H1 (cell line): ENCODE results near the gene GSK3B.

Experiments used
- BRCA1 ChIP-seq: IDR thresholded peaks from 2 replicates; pipeline ENCODE4 v1.6.1; 2012; ENCODE audit warnings: low read depth, low read length, improper control_type of control experiment
- CEBPB ChIP-seq: IDR thresholded peaks from 2 replicates; pipeline ENCODE4 v1.6.1; 2012; ENCODE audit warnings: low read depth, low read length
- CHD2 ChIP-seq: IDR thresholded peaks from 2 replicates; pipeline ENCODE4 v1.6.1; 2012; ENCODE audit warnings: low read length, improper control_type of control experiment
- EZH2 ChIP-seq: fragments of 200-600 bp; sonication (generic); IDR thresholded peaks from 2 replicates; pipeline ENCODE4 v1.7.1; 2012; ENCODE audit warnings: low read depth, mild to moderate bottlenecking, moderate library complexity, low read length, inconsistent platforms; ENCODE audit not compliant: severe bottlenecking
- FOSL1 ChIP-seq: IDR thresholded peaks from 2 replicates; pipeline ENCODE4 v1.6.1; 2011; ENCODE audit warnings: mild to moderate bottlenecking, low read depth, low read length, moderate library complexity; ENCODE audit not compliant: insufficient read depth
- POLR2AphosphoS5 ChIP-seq: IDR thresholded peaks from 2 replicates; pipeline ENCODE4 v1.6.1; 2011; ENCODE audit warnings: low read depth, low read length
- RFX5 ChIP-seq: IDR thresholded peaks from 2 replicates; pipeline ENCODE4 v1.6.1; 2011; ENCODE audit warnings: low read depth, low read length, improper control_type of control experiment, borderline replicate concordance
- TAF1 ChIP-seq: IDR thresholded peaks from 2 replicates; pipeline ENCODE4 v1.6.1; 2011; ENCODE audit warnings: mild to moderate bottlenecking, low read depth, low read length
- TBP ChIP-seq: IDR thresholded peaks from 2 replicates; pipeline ENCODE4 v1.6.1; 2011; ENCODE audit warnings: low read depth, low read length, improper control_type of control experiment
- TCF12 ChIP-seq: IDR thresholded peaks from 2 replicates; pipeline ENCODE4 v1.6.1; 2011; ENCODE audit warnings: low read depth, mild to moderate bottlenecking, low read length
- ZNF274 ChIP-seq: IDR thresholded peaks from 2 replicates; pipeline ENCODE4 v1.7.0; 2012; ENCODE audit warnings: low read length, borderline replicate concordance; ENCODE audit errors: extremely low read depth
- TF ChIP-seq, protein P1 (sequence below): IDR thresholded peaks from 2 replicates; pipeline ENCODE4 v1.6.1; 2011; ENCODE audit warnings: low read depth, mild to moderate bottlenecking, low read length; ENCODE audit not compliant: insufficient read depth
- TF ChIP-seq, protein P2 (sequence below), 3 experiments: IDR thresholded peaks; 1 replicate in 2 of 3; 2 replicates in 1 of 3; pipeline versions ENCODE4 v1.5.1 to v1.6.1; 2011; ENCODE audit warnings: low read length in 3 of 3, mild to moderate bottlenecking in 3 of 3, inconsistent platforms in 2 of 3, low read depth in 1 of 3, moderate library complexity in 1 of 3; ENCODE audit not compliant: insufficient read depth in 1 of 3; ENCODE audit errors: control extremely low read depth in 1 of 3

DNA sequence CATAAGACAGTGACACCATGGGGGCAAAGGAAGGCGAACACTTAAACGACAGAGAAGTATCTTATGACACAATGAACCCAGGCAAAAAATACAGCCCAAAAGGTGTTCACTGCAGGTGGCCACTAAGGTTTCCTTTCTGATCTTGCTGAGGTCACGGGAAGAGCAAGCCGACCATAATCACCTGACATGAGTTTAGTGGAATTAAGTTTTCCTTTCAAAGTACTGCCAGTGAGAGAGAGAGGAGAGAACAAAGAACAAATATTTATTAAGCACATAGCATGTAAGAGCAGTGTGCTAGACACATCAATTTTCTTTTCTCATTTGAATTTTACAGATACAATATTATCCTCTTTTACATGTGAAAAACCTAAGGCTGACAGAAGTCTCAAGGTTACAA lies 210.1 kb downstream of the GSK3B start:
- no peak for TF ChIP-seq TCF12
- TF ChIP-seq, protein P1, sequence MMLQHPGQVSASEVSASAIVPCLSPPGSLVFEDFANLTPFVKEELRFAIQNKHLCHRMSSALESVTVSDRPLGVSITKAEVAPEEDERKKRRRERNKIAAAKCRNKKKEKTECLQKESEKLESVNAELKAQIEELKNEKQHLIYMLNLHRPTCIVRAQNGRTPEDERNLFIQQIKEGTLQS, result no peak
- TF ChIP-seq, protein P2, sequence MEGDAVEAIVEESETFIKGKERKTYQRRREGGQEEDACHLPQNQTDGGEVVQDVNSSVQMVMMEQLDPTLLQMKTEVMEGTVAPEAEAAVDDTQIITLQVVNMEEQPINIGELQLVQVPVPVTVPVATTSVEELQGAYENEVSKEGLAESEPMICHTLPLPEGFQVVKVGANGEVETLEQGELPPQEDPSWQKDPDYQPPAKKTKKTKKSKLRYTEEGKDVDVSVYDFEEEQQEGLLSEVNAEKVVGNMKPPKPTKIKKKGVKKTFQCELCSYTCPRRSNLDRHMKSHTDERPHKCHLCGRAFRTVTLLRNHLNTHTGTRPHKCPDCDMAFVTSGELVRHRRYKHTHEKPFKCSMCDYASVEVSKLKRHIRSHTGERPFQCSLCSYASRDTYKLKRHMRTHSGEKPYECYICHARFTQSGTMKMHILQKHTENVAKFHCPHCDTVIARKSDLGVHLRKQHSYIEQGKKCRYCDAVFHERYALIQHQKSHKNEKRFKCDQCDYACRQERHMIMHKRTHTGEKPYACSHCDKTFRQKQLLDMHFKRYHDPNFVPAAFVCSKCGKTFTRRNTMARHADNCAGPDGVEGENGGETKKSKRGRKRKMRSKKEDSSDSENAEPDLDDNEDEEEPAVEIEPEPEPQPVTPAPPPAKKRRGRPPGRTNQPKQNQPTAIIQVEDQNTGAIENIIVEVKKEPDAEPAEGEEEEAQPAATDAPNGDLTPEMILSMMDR (IDR thresholded peaks at IDR 0.05; ENCODE audit: control extremely low read depth in 1 of 3, insufficient read depth in 1 of 3, low read depth in 1 of 3, low read length in 3 of 3), result no peak
- TF ChIP-seq FOSL1, result no peak
- no peak for TF ChIP-seq ZNF274
- TF ChIP-seq BRCA1, result no peak
- TF ChIP-seq EZH2, result no peak
- TF ChIP-seq POLR2AphosphoS5, result no peak
- no peak for TF ChIP-seq TAF1
- TF ChIP-seq CEBPB, result no peak
- no peak for TF ChIP-seq CHD2
- TF ChIP-seq RFX5, result no peak
- no peak for TF ChIP-seq TBP
